Stimulated activated CD8-positive, alpha-beta memory T cell treated with anti-CD3 and anti-CD28 coated beads, Interleukin-15, amount 100 ng/mL, for 4 hours (primary cell): ENCODE measurements around the gene ATP4B.

Experiments used
- DNase-seq, 2 donors: peaks; one replicate each; pipeline ENCODE4 v3.0.0-alpha.2; 2020; ENCODE audit warnings: low read depth in 2 of 2

The ATP4B gene

DNA sequence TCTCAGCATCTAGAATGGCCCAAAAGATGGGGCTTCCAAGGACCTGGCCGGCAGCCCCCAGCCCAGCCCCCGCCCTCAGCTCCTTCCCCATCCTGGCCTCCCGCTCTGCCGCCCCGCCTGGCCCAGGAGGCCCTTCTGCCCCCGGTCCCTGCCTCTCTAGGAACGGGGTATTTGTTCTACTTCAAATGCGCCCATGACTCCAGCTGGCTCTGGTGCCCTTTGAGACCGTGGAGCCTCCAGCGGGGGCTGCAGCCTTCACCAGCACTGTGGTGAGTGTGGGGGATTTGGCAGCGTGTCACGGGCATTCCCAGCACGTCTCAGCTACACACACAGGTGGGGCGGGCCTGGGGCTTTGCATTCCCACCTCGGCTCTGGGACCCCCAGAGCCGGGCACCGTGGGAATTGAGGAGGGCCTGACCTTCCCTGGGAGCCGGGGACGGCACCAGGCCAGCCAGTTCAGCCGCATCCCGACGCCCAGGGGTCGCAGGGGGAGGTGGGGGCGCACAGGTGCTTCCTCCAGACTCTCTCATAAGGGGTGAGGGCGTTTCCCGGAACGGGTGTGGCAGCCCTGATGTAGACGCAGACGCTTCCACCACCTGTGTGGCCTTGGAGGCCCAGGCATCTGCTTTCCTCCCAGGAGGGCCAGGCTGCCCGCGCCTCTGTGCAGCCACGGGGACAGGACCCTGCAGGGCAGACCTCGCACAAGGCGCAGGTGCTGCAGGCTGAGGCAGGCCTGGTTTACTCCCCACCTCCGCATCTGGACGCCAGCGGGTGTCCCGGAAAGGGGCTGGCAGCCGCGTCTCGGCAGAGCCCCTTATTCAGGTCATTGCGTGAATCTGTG, 947 bp downstream of the ATP4B start:
- no peak for DNase-seq

DNA sequence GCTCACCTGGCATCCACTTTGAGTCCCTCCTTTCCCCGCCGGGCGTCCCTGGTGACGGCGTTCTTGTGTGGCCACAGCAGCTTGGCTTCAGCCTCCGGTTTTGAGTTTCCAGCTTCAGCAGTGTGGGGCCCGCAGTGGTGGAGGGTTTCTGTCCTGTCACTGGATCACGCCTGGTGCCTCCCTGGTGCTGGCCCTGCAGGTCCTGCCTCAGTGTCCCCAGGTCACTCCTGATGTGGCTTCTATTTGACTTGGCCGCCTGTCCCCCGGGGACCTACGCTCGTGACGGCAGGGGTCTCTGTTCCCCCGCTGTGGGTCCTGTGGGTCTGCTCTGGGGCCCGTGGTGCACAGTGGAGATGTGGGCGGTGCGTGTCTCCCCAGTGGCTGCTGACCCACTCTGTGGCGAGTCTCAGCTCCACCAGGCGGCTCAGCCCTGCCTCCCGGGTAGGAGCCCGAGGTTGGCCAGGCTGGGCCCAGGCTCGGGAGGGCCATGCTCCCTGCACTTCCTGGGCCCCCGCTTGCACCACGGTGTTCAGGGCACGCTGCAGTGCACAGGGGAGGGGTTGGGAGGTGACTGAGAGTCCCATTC, 1.9 kb downstream of the ATP4B start:
- DNase-seq, result no peak

DNA sequence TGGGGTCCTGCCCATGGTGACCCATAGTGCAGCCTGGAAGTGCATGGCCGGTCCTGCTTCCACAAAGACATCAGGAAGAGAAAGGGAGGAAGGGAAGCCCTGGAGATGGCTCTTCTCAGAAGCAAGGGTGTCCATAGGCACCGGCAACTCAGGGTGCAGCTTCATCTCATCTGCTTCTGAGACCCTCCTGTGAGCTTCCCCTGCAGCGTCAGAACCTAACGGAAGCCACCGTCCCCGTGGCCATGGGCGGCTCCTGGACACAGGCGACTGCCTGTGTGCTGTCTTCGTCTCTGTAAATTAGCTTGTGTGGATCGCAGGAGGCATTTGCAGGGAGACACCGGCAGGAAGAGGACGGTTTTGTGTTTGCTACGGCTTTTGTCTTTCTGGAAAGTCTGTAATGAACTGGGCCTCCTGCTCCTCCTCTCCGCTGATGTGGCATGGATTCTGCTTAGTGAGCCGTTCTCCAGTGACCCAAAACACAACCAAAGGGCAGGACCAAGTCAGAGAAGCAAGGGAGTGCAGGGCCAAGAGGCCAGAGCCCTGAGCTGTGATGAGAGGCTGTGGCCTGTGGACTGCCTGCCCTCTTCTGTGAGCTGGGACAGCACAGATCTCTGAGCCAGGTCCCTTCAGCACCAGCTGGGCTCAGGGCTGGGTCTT, 2.5 kb downstream of the ATP4B start:
- no peak for DNase-seq

DNA sequence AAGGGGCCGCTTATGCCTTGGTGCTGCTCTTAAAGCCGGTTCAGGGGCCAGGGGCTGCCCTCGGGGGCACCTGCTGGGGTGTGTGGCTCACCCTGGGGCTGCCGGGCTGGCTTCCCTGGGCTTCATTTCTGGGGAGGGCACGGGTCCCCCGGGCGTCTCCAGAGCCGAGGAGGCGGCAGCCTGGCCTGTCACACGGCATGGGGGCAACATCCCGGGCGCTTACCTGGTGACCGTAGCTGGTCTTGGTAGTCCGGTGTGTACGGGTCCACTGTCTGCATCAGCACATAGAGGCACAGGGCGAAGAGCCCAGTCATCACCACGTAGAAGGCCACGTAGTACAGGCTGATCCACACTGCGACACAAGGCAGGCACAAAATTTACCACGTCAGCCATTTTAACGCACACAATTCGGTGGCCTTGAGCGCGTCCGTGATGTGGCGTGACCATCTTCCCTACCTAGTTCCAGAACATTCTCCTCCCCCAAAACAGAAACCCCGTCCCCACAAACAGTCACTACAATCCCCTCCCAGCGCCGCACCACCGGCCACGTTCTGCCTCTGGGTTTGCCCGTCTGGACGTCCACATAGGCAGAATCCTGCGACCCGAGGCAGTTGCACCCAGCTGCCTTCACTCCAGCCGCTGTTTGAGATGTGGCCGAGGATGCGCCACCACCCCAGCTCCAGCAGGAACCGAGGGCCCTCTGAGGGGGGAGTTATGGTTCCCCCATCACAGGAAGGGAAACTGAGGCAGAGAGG, 3.2 kb downstream of the ATP4B start:
- DNase-seq, result no peak

DNA sequence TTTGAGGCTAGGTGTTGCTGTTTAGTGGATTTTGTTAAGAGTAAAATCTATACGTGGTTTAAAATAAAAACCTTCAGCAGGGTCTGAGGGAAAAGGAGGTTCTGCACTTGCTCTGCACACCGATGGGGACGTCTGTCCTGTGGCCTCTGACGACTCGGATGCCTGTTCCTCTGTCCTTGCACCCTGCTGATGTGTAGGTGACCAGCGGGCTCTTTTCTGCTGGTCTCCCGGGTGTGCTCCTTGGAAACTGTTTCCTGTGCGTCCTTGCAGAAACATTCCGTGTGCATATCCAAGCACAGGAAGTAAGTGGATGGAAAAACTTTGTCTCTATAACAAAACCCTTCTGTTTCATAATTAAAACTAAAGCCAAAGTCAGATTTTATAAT, 3.8 kb downstream of the ATP4B start:
- no peak for DNase-seq

DNA sequence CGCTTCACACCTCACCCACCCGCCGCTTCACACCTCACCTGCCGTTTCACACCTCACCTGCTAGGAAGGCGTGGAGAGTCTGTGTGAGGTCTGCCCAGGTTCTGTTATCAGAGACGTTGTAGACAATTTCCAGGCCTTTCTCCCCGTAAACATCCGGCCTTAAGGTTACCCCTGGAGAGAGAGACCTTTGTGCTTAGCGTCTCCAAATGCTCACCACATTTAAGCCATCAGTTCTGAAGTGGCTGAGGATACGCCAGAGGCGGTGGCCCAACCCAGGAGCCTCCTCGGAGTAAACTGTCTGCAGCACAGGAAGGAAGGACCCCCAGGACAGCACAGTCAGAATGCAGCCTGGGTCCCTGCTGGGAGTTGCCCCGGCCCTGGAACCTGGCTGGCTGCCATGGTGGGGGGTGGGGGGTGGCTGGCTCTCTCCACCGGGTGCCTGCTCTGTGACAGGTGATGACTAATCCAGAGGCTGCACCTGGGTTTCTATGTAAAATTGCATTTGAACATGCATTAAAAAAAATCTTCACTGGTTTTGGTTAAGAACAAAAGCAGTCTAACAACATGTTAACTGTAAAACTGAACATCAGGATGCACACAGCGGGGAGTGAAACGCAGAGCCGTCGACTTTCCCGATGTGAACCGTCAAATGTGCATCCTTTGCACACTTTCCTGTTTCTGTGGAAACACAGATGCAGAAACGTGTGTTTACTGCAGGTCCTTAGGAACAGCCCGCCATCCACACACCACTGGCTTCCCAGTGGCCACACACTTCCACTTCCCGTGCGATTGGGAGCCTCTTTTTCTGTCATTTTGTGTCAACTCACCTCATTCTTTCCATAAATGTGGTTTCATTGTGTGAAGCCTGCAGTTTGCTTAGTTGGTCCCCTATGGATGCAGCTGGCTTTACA, 4.5 kb downstream of the ATP4B start:
- DNase-seq, result no peak

DNA sequence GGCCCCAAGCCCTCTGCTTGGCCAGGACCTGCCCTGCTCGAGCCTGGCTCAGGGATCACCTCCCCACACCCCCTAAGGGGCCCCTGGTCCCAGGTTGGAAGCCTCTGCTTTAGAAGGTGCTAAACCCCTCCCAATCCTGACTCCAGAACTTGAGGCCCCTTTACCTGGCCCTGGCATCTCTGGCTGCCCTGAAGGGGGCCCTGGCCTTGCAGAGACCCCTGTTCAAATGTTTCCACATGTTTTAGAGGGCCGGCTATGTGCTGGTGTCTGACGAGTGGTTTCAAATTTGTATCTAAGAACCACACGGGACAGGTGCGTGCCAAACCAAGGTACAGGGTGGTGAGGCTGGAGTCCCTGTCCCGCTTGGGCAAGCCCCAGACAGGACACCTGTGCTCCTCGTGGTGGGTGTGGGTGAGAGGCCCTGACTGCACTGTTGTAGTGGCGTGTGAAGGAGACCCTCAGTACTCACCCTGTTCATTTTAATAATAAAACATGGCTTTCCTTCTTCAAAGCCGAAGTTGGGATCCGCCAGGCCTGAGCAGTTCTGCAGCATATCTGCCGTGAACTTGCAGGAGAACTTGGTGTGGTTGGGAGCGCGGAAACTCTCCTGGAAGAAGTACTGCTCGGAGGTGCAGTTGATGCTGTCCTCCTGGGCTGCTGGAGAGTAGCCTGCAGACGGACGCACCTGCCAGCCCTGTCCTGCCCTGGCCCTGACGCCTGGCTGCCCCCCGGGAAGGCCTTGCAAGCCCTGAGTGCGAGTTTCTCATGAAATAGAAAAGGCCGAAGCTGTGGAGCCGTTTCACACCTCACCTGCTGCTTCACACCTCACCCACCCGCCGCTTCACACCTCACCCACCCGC, 5.4 kb downstream of the ATP4B start:
- no peak for DNase-seq

DNA sequence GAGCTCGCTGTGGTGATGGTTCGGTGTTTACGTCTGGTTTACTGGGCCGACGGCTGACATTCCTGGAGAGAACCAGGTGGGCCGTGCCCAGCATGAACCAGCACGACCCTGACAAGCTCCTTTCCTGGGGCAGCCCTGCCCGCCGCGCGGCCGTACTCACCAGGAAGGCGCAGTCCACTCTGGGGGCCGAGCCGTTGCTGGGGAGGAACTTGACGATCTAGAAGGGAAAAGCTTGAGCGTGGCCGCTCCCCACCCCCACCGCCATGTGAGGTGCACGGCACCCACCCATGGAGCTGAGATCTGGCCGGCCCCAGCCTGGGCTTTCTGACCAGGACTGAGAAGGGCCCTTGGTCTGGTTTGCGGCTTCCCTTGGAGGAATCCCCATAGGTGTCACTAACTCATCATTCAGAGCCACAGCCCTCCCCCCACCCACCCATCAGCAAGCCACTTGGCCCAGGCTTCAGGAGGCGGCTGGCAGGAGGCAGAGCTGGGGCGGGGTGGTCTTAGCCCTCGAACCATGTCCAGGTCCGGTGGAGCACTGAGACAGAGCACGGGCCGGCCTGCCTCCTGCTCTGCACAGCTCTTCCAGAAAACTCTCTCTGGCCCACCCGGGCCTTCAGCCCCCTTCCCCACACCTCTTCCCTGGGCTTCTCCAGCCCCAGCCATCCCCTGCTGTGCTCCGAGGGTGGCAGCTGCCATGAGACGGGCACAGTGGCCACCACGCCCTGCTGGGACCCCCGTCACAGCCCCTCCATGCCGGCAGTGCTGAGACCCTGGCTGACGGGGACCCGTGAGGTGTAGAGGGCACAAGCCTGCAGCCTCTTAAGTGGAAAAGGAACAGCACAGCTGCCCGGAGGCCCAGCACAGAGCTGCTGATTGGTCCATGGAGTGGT, 6.2 kb downstream of the ATP4B start:
- no peak for DNase-seq

DNA sequence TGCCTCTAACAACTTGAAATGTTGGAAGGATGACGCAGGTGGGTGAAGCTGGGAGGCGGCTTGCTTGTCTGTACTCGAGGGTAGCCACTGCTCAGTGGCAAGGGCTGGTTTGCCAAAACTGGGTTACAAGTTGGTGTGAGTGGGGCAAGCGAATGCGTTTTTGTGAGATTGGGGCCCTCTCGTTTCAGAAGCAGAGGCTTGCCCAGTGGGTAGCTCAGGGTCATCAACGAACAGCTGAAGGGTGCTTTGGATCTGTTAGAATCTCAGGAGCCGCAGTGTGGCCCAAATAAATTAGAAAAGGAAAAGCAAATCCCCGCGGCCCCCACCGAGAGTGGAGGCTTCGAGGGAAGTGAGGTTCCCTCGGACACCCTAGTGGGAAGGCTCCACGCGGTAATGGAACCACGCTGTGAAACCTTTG, 7.3 kb downstream of the ATP4B start:
- DNase-seq, result no peak

DNA sequence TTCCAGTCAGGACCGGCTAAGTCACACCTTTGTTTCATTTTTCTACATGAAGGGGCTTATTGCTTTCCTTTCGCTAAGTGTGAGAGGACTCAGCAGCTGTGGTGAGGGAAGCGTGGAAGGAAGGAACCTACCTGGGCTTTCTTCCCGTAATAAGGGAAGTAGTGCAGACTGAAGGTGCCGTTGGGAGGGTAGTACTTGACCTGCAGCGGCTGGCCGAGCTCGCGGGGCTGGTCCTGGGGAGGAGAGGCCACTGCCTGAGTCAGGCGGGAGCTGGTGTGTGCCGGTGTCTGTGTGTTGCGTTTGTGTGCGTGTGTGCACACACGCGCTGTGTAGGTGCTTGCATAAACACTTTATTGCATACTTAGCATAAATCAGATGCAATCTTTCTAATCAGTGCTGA, 7.7 kb downstream of the ATP4B start:
- DNase-seq, result no peak

DNA sequence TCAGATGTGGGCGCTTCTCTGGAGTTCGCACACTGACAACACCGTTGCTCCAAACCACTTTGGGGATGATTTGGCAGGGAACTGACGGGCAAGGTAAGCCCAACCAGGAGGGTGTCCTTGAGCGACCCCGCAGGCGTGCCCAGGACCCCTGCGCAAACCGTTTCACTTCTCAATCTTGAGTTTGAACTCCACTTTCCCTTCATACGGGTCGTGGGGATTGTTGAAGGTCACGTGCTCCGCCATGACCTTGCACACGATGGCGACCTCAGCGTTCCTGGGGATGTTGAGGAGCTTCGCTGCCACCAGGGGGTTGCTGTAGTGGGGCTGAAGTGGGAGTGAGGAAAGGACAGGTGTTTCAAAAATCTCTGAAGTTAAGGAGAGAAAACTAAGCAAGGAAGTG, 8.8 kb downstream of the ATP4B start:
- no peak for DNase-seq

DNA sequence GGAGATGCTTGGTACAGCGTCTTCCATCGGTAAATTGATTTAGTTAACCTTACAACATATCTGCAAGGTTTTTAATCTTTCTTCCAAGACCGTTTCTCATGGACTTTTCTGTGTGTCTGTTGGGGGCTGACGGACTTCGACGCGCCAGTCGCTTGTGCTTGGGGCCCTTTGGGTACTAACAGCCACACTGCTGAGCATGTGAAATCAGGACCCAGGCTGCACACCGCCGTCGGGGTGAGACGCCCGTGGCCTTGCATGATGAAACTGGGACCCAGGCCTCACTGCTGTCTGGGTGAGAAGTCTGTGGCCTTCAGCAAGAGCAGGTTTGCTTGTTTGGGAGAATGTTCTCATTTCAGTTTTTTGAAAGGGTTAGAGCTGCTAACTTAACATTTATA, 9.8 kb downstream of the ATP4B start:
- no peak for DNase-seq

DNA sequence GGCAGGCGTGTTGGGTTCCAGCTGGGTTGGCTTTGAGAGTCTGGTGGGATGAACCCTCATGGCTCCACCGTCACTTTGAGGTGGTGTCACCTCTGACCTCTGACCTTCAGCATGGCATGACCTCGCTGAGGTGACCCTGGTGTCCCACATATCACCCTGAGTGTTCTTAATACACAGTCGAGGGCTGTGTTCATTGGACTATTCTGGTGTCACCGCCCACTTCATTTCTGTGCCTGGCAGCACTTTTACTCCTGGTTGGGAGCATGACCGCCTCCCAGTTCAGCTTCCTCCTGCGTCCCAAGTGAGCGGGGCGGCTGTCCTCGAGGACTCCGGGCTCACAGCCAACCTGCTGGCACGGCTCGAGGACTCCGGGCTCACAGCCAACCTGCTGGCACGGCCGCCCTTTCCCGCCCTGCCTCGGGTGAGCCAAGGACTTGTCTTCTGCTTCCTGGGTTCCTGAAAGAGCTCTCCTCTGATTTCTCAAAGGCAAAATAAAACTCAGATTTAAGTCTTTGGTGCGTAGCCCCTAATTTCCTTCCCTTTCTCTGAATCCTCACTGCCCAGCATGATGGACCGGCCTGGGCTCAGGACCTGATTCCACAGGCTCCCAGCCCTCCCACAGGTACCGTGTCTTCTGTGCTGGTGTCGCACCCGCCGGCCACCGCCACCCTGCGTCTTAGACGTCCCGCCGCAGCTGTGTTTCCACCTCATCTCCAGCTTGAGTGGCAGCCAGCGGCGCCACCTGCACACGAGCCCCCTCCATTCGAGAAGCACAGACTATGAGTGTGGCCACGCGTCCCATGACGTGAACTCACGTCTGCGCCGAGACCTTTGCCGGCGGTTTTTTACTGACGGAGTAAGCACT, 10.4 kb downstream of the ATP4B start:
- DNase-seq, result no peak

DNA sequence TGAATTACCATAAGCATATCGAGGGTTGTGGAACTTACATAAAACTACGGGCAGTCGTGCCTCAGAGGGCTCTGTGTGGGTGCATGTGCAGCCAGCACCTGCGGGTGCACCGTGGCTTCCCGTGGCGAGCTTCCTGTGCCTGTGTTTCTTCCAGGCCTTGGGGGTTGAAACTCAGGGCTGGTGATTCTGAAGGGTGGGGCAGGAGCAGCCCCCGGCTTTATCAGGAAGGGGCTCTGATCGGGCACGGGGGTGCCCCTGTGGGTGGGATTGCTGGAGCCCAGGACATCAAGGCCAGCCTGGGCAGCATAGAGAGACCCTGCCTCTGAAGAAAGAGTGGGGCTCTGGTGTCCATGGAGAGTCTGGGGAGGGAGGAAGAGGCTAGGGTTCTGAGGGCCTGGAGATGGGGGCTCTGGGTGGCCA, 11.1 kb downstream of the ATP4B start:
- DNase-seq, result no peak

DNA sequence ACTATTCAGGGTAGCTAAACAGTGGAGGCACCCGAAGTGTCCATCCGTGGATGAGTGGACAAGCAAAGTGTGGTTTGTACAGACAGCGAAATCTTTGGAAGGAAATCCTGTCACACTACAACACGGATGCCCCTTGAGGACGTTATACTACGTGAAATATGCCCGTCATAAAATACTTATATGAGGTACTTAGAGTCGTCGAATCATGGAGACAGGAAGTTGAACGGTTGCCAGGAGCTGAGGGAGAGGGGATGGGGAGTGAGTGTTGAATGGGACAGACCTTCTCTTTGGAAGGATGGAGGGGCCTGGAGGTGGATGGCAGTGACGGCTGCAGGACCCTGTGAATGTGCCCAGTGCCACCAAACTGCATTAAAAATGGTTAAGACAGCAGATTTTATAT, 11.6 kb downstream of the ATP4B start:
- no peak for DNase-seq

DNA sequence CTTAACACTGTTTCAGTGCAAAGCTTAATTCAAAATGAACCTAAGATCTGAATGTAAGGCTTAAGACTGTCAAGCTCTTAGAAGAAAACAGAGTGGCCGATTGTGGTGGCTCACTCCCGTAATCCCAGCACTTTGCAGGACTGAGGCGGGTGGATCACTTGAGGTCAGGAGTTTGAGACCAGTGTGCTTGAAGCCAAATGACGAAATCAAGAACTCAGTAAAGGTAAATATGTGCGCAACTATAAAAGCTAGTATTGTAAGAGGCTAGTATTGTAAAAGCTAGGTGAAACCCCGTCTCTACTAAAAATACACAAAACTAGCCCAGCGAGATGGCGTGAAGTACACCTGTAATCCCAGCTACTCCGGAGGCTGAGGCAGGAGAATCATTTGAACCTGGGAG, 12.7 kb downstream of the ATP4B start:
- DNase-seq, result no peak

DNA sequence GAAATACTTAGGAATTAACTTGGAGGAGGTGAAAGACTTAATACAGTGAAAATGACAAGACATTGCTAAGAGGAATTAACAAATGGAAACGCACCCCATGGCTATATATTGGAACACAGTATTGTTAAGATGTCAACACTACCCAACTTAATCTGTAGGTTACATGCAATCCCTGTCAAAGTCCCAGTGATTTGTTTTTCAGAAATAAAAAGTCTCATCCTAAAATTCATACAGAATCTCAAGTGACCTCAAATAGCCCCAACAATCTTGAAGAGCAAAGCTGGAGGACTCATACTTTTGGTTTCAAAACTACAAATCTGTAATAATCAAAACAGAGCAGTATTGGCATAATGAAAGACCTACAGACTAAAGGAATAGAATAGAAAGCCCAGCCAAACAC, 13.2 kb downstream of the ATP4B start:
- no peak for DNase-seq

DNA sequence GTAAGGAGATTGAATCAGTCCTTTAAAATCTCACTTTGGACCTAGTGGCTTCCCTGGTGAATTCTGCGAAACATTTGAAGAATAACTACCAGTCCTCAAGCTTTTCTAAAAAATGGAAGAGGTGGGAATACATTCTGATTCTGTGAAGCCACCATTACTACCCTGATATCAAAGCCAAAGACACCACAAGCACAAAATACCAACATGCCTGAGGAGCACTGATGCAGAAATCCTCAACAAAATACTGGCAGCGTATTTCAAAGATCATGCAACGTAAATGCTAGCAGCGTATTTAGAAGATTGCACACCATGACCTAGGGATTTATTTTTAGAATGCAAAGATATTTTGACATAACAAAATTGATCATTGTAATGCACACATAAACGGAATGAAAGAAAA, 14.4 kb downstream of the ATP4B start:
- DNase-seq, result no peak
